ENCODE data around the gene TCP1. TPM values are rescaled to one million over a fixed set of nuclear protein-coding genes. Genes with fewer than 3 reads are reported as not detected.

The TCP1 gene
- total RNA-seq, 1 donor: 203 TPM

- no peak for DNase-seq (ENCODE audit: low read depth)
- TF ChIP-seq CTCF (IDR thresholded peaks at IDR 0.05; ENCODE audit: insufficient read depth, low read length): no peak
- H3K4me3 ChIP-seq (ENCODE audit: low read depth, low read length): no peak overlapping the region
Observed at GRCh38 chr6:159777240-159777904, 12.0 kb downstream of the TCP1 start.

GRCh38 chr6:159772196-159772595 lies 17.2 kb downstream of the TCP1 start:
- no peak for TF ChIP-seq CTCF (IDR thresholded peaks at IDR 0.05; ENCODE audit: insufficient read depth, low read length)
- H3K4me3 ChIP-seq (ENCODE audit: low read depth, low read length): no peak overlapping the region
- no peak for DNase-seq (ENCODE audit: low read depth)

GRCh38 chr6:159769470-159769869 lies 19.9 kb downstream of the TCP1 start:
- H3K4me3 ChIP-seq (ENCODE audit: low read depth, low read length): no peak overlapping the region
- no peak for TF ChIP-seq CTCF (IDR thresholded peaks at IDR 0.05; ENCODE audit: insufficient read depth, low read length)
- DNase-seq (ENCODE audit: low read depth): no peak

- TF ChIP-seq CTCF (IDR thresholded peaks at IDR 0.05; ENCODE audit: insufficient read depth, low read length): no peak
- DNase-seq (ENCODE audit: low read depth): no peak
- no peak overlapping the region for H3K4me3 ChIP-seq (ENCODE audit: low read depth, low read length)
Observed at GRCh38 chr6:159766906-159767305, 22.5 kb downstream of the TCP1 start.

- peak; percentile 12 for DNase-seq (ENCODE audit: low read depth)
- peak overlapping the region; percentile 84 for H3K4me3 ChIP-seq (ENCODE audit: low read depth, low read length)
- no peak for TF ChIP-seq CTCF (IDR thresholded peaks at IDR 0.05; ENCODE audit: insufficient read depth, low read length)
Observed at GRCh38 chr6:159762681-159763293, 26.6 kb downstream of the TCP1 start.

- H3K4me3 ChIP-seq (ENCODE audit: low read depth, low read length): peak within 1 kb of the TSS; percentile 84
- peak; percentile 11 for TF ChIP-seq CTCF (IDR thresholded peaks at IDR 0.05; ENCODE audit: insufficient read depth, low read length)
- peak; percentile 94 for DNase-seq (ENCODE audit: low read depth)
Observed at GRCh38 chr6:159761873-159762680, 27.3 kb downstream of the TCP1 start, which contains the start of gene ACAT2. Gene ACAT2, plus strand, starts transcription at chr6:159762045. Its CDS starts 43 bp downstream, at chr6:159762088.
